ENCODE measurements around the gene EFNB3. TPM values are rescaled to one million over a fixed set of nuclear protein-coding genes. Genes with fewer than 3 reads are reported as not detected.

Gene EFNB3
- total RNA-seq, 1 donor from 2014 or later, result 5.8 TPM

DNA sequence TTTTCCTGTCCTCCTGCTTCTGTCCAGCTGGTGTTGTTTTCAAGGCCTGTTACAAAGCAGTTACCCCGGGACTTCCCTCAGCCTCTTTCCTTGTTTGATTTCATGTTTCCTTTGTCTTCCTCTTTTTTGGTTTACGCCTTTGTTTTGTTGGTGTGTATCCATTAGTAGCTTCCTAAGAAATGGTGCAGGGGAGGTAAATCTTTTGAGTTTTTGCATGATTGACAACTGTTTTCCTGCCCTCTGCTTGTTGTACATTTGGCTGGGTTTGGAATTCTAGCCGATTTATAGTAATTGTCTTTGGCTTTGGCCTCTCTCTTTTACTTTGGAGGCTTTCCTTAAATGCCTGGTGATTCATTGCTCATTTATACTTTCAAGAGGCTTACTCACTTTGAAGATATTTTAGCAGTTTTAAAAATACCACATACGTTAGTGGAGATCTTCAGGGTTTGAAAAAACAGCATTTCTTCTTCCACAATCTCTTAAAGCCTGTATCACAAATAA is 45.4 kb downstream of the EFNB3 start:
- DNase-seq (ENCODE audit: low spot score), result no peak
- H3K27ac ChIP-seq, result no peak overlapping the region
- H3K9ac ChIP-seq, result no peak overlapping the region
- no peak for TF ChIP-seq EZH2 (IDR thresholded peaks at IDR 0.05)
- Mint-ChIP-seq H3K4me1 (peaks cover 10% of the 10 kb centered on the region), H3K36me3 (no peaks in the 10 kb centered on the region), H3K27me3 (ENCODE audit: insufficient read depth, low read depth) (peaks cover 3% of the 10 kb centered on the region), H3K27ac (no peak overlapping the region), H3K4me3 (no peak overlapping the region), H3K9me3 (no peaks in the 10 kb centered on the region)
- no peaks in the 10 kb centered on the region for H3K9me3 ChIP-seq (ENCODE audit: low read depth)
- no peaks in the 10 kb centered on the region for H3K27me3 ChIP-seq
- no peak overlapping the region for H3K4me3 ChIP-seq
- H3K79me2 ChIP-seq (ENCODE audit: low read depth), result no peaks in the 10 kb centered on the region
- H3K36me3 ChIP-seq, result no peaks in the 10 kb centered on the region
- no peak overlapping the region for H3K4me2 ChIP-seq
- H2AFZ ChIP-seq (replicated peaks), result no peak overlapping the region
- H3K4me1 ChIP-seq, result no peaks in the 10 kb centered on the region
- H3F3A ChIP-seq (ENCODE audit: low read depth), result no peaks in the 10 kb centered on the region
- H4K20me1 ChIP-seq (ENCODE audit: low read depth), result no peaks in the 10 kb centered on the region

DNA sequence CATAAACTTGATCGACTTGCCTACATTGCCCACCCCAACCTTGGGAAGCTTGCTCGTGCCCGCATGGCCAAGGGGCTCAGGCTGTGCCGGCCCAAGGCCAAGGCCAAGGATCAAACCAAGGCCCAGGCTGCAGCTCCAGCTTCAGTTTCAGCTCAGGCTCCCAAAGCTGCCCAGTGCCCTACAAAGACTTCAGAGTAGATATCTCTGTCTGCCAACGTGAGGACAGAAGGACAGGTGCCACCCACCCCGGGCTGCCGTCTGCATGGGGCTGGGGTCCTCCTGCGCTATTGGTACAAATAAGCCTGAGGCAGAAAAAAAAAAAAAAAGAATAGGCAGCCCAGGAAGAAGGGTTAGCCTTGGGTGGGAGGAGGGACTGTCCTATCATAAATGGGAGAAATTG is 49.7 kb downstream of the EFNB3 start:
- Mint-ChIP-seq H3K27me3 (ENCODE audit: insufficient read depth, low read depth) (peaks cover 9% of the 10 kb centered on the region), H3K9me3 (peaks cover 3% of the 10 kb centered on the region), H3K4me3 (no peak overlapping the region), H3K36me3 (no peaks in the 10 kb centered on the region), H3K27ac (no peak overlapping the region), H3K4me1 (peaks cover 6% of the 10 kb centered on the region)
- Histone ChIP-seq H3K79me2 (ENCODE audit: low read depth) (no peaks in the 10 kb centered on the region), H3K9ac (no peak overlapping the region), H3F3A (ENCODE audit: low read depth) (no peaks in the 10 kb centered on the region), H3K27me3 (no peaks in the 10 kb centered on the region), H3K27ac (no peak overlapping the region), H3K36me3 (no peaks in the 10 kb centered on the region), H3K4me2 (no peak overlapping the region), H3K9me3 (ENCODE audit: low read depth) (no peaks in the 10 kb centered on the region), H2AFZ (replicated peaks) (no peak overlapping the region), H3K4me1 (no peaks in the 10 kb centered on the region), H3K4me3 (no peak overlapping the region), H4K20me1 (ENCODE audit: low read depth) (no peaks in the 10 kb centered on the region)
- no peak for TF ChIP-seq EZH2 (IDR thresholded peaks at IDR 0.05)
- TF ChIP-seq, protein P1, sequence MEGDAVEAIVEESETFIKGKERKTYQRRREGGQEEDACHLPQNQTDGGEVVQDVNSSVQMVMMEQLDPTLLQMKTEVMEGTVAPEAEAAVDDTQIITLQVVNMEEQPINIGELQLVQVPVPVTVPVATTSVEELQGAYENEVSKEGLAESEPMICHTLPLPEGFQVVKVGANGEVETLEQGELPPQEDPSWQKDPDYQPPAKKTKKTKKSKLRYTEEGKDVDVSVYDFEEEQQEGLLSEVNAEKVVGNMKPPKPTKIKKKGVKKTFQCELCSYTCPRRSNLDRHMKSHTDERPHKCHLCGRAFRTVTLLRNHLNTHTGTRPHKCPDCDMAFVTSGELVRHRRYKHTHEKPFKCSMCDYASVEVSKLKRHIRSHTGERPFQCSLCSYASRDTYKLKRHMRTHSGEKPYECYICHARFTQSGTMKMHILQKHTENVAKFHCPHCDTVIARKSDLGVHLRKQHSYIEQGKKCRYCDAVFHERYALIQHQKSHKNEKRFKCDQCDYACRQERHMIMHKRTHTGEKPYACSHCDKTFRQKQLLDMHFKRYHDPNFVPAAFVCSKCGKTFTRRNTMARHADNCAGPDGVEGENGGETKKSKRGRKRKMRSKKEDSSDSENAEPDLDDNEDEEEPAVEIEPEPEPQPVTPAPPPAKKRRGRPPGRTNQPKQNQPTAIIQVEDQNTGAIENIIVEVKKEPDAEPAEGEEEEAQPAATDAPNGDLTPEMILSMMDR (IDR thresholded peaks at IDR 0.05), result no peak
- TF ChIP-seq EZH2phosphoT487 (IDR thresholded peaks at IDR 0.05), result no peak
- DNase-seq (ENCODE audit: low spot score), result no peak

DNA sequence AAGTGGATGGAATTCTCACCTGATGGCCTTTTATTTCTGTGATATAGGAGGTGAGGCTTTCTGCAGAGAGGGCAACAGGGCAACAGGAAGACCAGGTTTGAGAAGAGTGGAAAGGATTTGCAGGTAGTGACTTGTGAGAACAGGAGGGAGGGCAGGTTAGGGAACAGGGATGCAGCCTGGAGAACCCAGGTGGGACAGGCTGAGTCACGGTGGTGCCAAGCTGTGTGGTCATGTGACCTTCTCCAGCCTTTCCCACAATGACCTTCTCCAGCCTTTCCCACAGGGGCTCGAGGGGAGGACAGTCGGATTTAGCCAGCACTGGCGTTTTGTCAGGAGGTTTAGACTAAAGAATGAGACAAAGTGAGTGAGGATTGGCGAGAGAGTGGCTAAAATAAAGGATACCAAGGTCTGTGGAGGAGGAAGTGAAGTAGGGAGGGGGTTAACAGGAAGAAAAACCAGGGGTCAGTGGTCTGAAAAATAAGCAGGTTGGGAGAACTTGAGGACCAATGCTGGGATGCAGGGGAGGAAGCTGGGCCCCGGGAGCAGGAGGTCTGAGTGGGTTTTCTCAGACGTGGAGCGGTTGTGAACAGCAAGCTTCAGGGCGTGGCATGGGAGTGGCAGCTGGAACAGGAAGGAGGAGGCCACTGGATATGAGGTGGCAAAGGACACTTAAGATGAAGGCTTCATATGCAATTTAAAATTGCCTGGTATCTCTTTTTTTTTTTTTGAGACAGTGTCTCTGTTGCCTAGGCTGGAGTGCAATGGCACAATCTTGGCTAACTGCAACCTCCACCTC is 50.3 kb downstream of the EFNB3 start:
- Histone ChIP-seq H3K4me2 (peak overlapping the region; percentile 27), H2AFZ (replicated peaks) (peak overlapping the region; percentile 94), H3K79me2 (ENCODE audit: low read depth) (no peaks in the 10 kb centered on the region), H3K4me3 (no peak overlapping the region), H3K27me3 (no peaks in the 10 kb centered on the region), H3K36me3 (no peaks in the 10 kb centered on the region), H3K9me3 (ENCODE audit: low read depth) (no peaks in the 10 kb centered on the region), H3K9ac (no peak overlapping the region), H3K4me1 (no peaks in the 10 kb centered on the region), H3F3A (ENCODE audit: low read depth) (no peaks in the 10 kb centered on the region), H3K27ac (no peak overlapping the region), H4K20me1 (ENCODE audit: low read depth) (no peaks in the 10 kb centered on the region)
- Mint-ChIP-seq H3K27ac (no peak overlapping the region), H3K9me3 (peaks cover 3% of the 10 kb centered on the region), H3K4me3 (no peak overlapping the region), H3K27me3 (ENCODE audit: insufficient read depth, low read depth) (peaks cover 9% of the 10 kb centered on the region), H3K4me1 (peaks cover 6% of the 10 kb centered on the region), H3K36me3 (no peaks in the 10 kb centered on the region)
- TF ChIP-seq, protein P1 (IDR thresholded peaks at IDR 0.05), result no peak
- TF ChIP-seq EZH2phosphoT487 (IDR thresholded peaks at IDR 0.05), result no peak
- no peak for TF ChIP-seq EZH2 (IDR thresholded peaks at IDR 0.05)
- peak; percentile 9 for DNase-seq (ENCODE audit: low spot score)

DNA sequence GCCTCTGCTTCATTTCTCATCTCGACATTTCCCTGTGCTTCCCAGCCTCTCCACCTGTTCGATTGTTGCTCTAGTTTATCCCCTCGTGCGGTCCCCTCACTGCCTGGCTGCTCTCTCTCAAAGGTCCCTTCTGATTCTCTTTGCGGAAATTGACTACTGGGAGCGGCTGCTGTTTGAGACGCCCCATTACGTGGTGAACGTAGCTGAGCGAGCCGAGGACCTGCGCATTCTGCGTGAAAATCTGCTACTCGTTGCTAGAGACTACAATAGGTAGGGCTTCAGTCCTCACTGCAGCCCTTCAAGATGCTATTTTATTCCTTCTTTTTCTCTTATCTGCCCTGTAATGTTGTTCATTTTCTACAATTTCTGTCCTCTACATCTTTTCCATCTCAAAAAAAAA is 52.0 kb downstream of the EFNB3 start:
- Mint-ChIP-seq H3K36me3 (no peaks in the 10 kb centered on the region), H3K4me3 (no peak overlapping the region), H3K27me3 (ENCODE audit: insufficient read depth, low read depth) (peaks cover 12% of the 10 kb centered on the region), H3K9me3 (peaks cover 3% of the 10 kb centered on the region), H3K27ac (no peak overlapping the region), H3K4me1 (peaks cover 6% of the 10 kb centered on the region)
- Histone ChIP-seq H4K20me1 (ENCODE audit: low read depth) (no peaks in the 10 kb centered on the region), H2AFZ (replicated peaks) (peak overlapping the region; percentile 50), H3F3A (ENCODE audit: low read depth) (no peaks in the 10 kb centered on the region), H3K79me2 (ENCODE audit: low read depth) (no peaks in the 10 kb centered on the region), H3K9me3 (ENCODE audit: low read depth) (no peaks in the 10 kb centered on the region), H3K4me2 (no peak overlapping the region), H3K27me3 (no peaks in the 10 kb centered on the region), H3K27ac (no peak overlapping the region), H3K4me1 (no peaks in the 10 kb centered on the region), H3K36me3 (no peaks in the 10 kb centered on the region), H3K4me3 (no peak overlapping the region), H3K9ac (no peak overlapping the region)
- TF ChIP-seq EZH2phosphoT487 (IDR thresholded peaks at IDR 0.05) (no peak), EZH2 (IDR thresholded peaks at IDR 0.05) (no peak)
- TF ChIP-seq, protein P1 (IDR thresholded peaks at IDR 0.05), result no peak
- no peak for DNase-seq (ENCODE audit: low spot score)

All from neural progenitor cell (in vitro differentiated cells).